ENCODE measurements around the gene OTUB2.

DNA sequence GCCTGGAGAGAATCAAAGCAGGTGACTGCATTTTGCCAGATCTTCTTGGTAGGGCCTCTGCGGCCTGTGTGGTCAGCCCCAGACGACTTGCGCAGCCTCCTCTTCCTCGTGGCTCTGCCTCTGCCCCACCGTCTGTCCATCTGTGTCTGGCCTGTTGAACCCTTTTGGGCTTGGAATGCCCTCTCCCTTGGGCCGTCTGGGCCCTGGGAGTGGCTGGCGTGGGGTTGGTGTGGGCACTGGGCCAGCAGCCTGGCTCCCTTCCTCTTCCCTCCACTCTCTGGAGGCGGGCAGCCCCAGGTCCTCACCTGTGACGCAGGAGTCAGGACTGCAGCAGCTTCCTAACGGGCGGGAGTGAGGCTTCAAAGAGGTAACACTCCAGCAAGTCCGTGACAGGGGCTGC is 38.8 kb upstream of the OTUB2 start:
- TF ChIP-seq CTCF (IDR thresholded peaks at IDR 0.05; ENCODE audit: low read length) (no peak), EZH2 (optimal IDR thresholded peaks at IDR 0.05; ENCODE audit: low read depth, low read length) (no peak), EZH2phosphoT487 (IDR thresholded peaks at IDR 0.05; ENCODE audit: low read length) (no peak)

All from MM.1S (cell line).